GM12875 (cell line): ENCODE measurements around the gene EDIL3.

ENCODE experiments used
- H3K4me3 ChIP-seq: one replicate; pipeline ENCODE4 v1.5.1; 2011; ENCODE audit warnings: low read depth, low read length, control low read depth
- CTCF ChIP-seq: IDR thresholded peaks from 2 replicates; pipeline ENCODE4 v1.5.1; 2011; ENCODE audit warnings: low read depth, mild to moderate bottlenecking, control low read depth, inconsistent platforms, low read length, moderate library complexity, borderline replicate concordance; ENCODE audit not compliant: insufficient read depth

Gene EDIL3

GRCh38 chr5:83900306-83900705, 484.4 kb downstream of the EDIL3 start:
- TF ChIP-seq CTCF = no peak
- H3K4me3 ChIP-seq = no peak overlapping the region

DNA sequence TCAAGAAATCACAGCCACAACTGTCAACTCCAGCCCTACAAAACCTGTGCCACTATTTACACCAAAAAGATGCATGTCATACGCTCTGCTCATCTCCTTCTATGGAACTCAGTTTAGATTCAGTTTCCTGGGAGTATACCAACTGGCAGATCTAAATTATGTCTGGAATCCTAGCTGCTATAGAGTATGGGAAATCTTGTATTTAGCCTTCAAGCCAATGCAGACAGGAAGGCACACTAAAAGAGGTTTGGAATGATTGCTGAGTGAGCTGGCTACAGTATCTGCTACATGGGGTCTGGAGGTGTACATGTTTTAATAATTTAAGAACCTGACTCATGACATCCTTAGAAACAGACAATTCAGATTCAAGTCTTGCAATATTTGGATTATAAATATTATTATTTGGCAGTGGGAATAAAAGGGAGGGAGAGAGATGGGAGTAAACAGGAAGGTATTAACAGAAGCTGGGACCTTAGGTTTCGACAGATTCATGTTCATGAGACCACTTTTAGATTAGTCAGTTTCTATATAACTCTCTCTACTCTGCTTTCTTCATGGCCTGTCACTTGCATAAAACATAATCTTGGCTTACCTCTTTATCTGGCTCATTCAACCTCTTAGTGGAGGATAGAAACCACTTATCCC, 485.2 kb downstream of the EDIL3 start:
- no peak for TF ChIP-seq CTCF

GRCh38 chr5:83895860-83896259, 488.8 kb downstream of the EDIL3 start:
- no peak overlapping the region for H3K4me3 ChIP-seq
- TF ChIP-seq CTCF = no peak

More for the DNA sequence above, 485.2 kb downstream of the EDIL3 start:
- H3K4me3 ChIP-seq = no peak overlapping the region

GRCh38 chr5:83891261-83891660, 493.4 kb downstream of the EDIL3 start:
- no peak overlapping the region for H3K4me3 ChIP-seq
- no peak for TF ChIP-seq CTCF
